HCT116 (cell line): ENCODE data around the gene CACNA2D3. TPM values are rescaled to one million over a fixed set of nuclear protein-coding genes. Genes with fewer than 3 reads are reported as not detected.

Experiments used
- ATAC-seq: fragments of 200-7000 bp; cut with Tn5 transposase; 2 replicates; pipeline ENCODE4 v1.9.1; 2020; ENCODE audit warnings: mild to moderate bottlenecking, moderate library complexity
- BruUV-seq: library from RNA; stranded (reverse); fragments of 400-500 nt; replicated peaks from 2 replicates; lab custom pipeline; 2021; lab: Mats Ljungman, UMichigan
- CTCF ChIA-PET: fragments of 300-600 bp; sonication (Branson Sonifier 250); formaldehyde crosslinking; loops from one replicate; lab custom pipeline; 2021; ENCODE audit warnings: antibody characterized with exemption; lab: Charles Lee
- POLR2A ChIA-PET: fragments of 300-600, 350-600 bp; sonication (Branson Sonifier 250); formaldehyde crosslinking; loops from one replicate; lab custom pipeline; 2021; ENCODE audit warnings: antibody characterized with exemption; lab: Charles Lee
- RAD21 ChIA-PET, 2 experiments: fragments of 300-600 bp; sonication (Branson Sonifier 250); formaldehyde crosslinking; loops; one replicate each; lab custom pipeline; 2023; ENCODE audit warnings: low total read pairs in 2 of 2; ENCODE audit not compliant: uncharacterized antibody in 2 of 2, unreplicated experiment in 2 of 2, low non-redundant PET in 1 of 2; lab: Charles Lee
- DNase-seq: peaks from one replicate; pipeline ENCODE4 v3.0.0-alpha.2; 2010; ENCODE audit warnings: low read depth, low spot score
- H2AFZ ChIP-seq: fragments of 200-600 bp; shearing (Covaris generic), sonication (generic); 2 replicates; pipeline ENCODE4 v1.6.1; 2017; ENCODE audit warnings: low read depth, mixed run types, mixed read lengths, antibody characterized with exemption, low read length; ENCODE audit not compliant: poor library complexity, severe bottlenecking
- H3K27ac ChIP-seq: 2 replicates; pipeline ENCODE4 v1.5.1; 2012; ENCODE audit warnings: low read depth, low read length
- H3K27me3 ChIP-seq: fragments of 200-600 bp; sonication (generic); 2 replicates; pipeline ENCODE4 v1.6.1; 2016; ENCODE audit warnings: mixed run types, low read length, mixed read lengths; ENCODE audit not compliant: insufficient read depth
- H3K36me3 ChIP-seq, 2 experiments: fragments of 200-500 bp in 1 of 2; fragments of 200-600 bp in 1 of 2; sonication (Bioruptor generic) in 1 of 2; sonication (generic) in 1 of 2; 2 replicates each; pipeline versions ENCODE4 v1.5.1 to v1.6.1; 2014 to 2016; ENCODE audit warnings: low read length in 2 of 2, inconsistent platforms in 1 of 2, mixed read lengths in 1 of 2, mixed run types in 1 of 2; ENCODE audit not compliant: insufficient read depth in 2 of 2, control insufficient read depth in 1 of 2
- H3K4me1 ChIP-seq, 2 experiments: fragments of 200-600 bp in 1 of 2; sonication (generic) in 1 of 2; 2 replicates each; pipeline versions ENCODE4 v1.5.1 to v1.6.1; 2012 to 2017; ENCODE audit warnings: low read length in 2 of 2, inconsistent platforms in 1 of 2, mild to moderate bottlenecking in 1 of 2, mixed read lengths in 1 of 2, mixed run types in 1 of 2, moderate library complexity in 1 of 2; ENCODE audit not compliant: insufficient read depth in 2 of 2, control insufficient read depth in 1 of 2
- H3K4me2 ChIP-seq: fragments of 200-600 bp; sonication (generic); 2 replicates; pipeline ENCODE4 v1.6.1; 2017; ENCODE audit warnings: mixed run types, low read length, mixed read lengths
- H3K4me3 ChIP-seq, 2 experiments: fragments of 200-600 bp in 1 of 2; sonication (generic) in 1 of 2; replicated peaks in 1 of 2; 2 replicates each; pipeline ENCODE4 v1.5.1; 2011 to 2016; ENCODE audit warnings: low read length in 2 of 2, control low read depth in 1 of 2, low read depth in 1 of 2, mild to moderate bottlenecking in 1 of 2, mixed read lengths in 1 of 2, mixed run types in 1 of 2
- H3K79me2 ChIP-seq: fragments of 200-600 bp; sonication (generic); 2 replicates; pipeline ENCODE4 v1.6.1; 2017; ENCODE audit warnings: mild to moderate bottlenecking, mixed run types, low read length, moderate library complexity, mixed read lengths; ENCODE audit not compliant: insufficient read depth
- H3K9ac ChIP-seq: fragments of 200-600 bp; sonication (generic); 2 replicates; pipeline ENCODE4 v1.6.1; 2016; ENCODE audit warnings: low read length, mixed read lengths
- H3K9me2 ChIP-seq: fragments of 200-600 bp; sonication (generic), shearing (Covaris generic); 2 replicates; pipeline ENCODE4 v1.6.1; 2017; ENCODE audit warnings: mixed run types, mild to moderate bottlenecking, moderate library complexity; ENCODE audit not compliant: insufficient read depth
- H3K9me3 ChIP-seq, 2 experiments: fragments of 200-500 bp in 1 of 2; fragments of 200-600 bp in 1 of 2; sonication (Bioruptor generic) in 1 of 2; sonication (generic) in 1 of 2; 2 replicates each; pipeline ENCODE4 v1.6.1; 2014 to 2017; ENCODE audit warnings: low read length in 2 of 2, mixed read lengths in 2 of 2, inconsistent platforms in 1 of 2, low read depth in 1 of 2, mild to moderate bottlenecking in 1 of 2, mixed run types in 1 of 2, moderate library complexity in 1 of 2; ENCODE audit not compliant: control insufficient read depth in 1 of 2, insufficient read depth in 1 of 2
- H4K20me1 ChIP-seq: fragments of 200-600 bp; sonication (generic), shearing (Covaris generic); 2 replicates; pipeline ENCODE4 v1.6.1; 2017; ENCODE audit warnings: mixed run types, mild to moderate bottlenecking, moderate library complexity; ENCODE audit not compliant: insufficient read depth
- CBX3 ChIP-seq: IDR thresholded peaks from 2 replicates; pipeline ENCODE4 v1.6.1; 2012; ENCODE audit warnings: low read depth
- CEBPB ChIP-seq: IDR thresholded peaks from 2 replicates; pipeline ENCODE4 v1.6.1; 2012; ENCODE audit warnings: low read depth
- CTCF ChIP-seq, 3 experiments: fragments of 200-600 bp in 1 of 3; sonication (generic) in 1 of 3; IDR thresholded peaks in 2 of 3; conservative IDR thresholded peaks in 1 of 3; 2 replicates each; pipeline ENCODE4 v1.5.1; 2012 to 2017; ENCODE audit warnings: low read depth in 2 of 3, low read length in 2 of 3, antibody characterized with exemption in 1 of 3, borderline replicate concordance in 1 of 3, control low read depth in 1 of 3, mild to moderate bottlenecking in 1 of 3, mixed read lengths in 1 of 3, mixed run types in 1 of 3, moderate library complexity in 1 of 3; ENCODE audit not compliant: insufficient read depth in 1 of 3
- EGR1 ChIP-seq: IDR thresholded peaks from 2 replicates; pipeline ENCODE4 v1.6.1; 2012; ENCODE audit warnings: low read depth
- ELF1 ChIP-seq: IDR thresholded peaks from 2 replicates; pipeline ENCODE4 v1.6.1; 2012; ENCODE audit warnings: low read depth, borderline replicate concordance
- EZH2 ChIP-seq: fragments of 200-600 bp; sonication (generic); IDR thresholded peaks from 2 replicates; pipeline ENCODE4 v1.6.1; 2017; ENCODE audit warnings: antibody characterized with exemption, mixed run types
- JUND ChIP-seq: IDR thresholded peaks from 2 replicates; pipeline ENCODE4 v1.6.1; 2012
- POLR2AphosphoS5 ChIP-seq: IDR thresholded peaks from 2 replicates; pipeline ENCODE4 v1.6.1; 2011; ENCODE audit warnings: mild to moderate bottlenecking, low read depth, low read length, moderate library complexity
- RAD21 ChIP-seq: IDR thresholded peaks from 2 replicates; pipeline ENCODE4 v1.6.1; 2012; ENCODE audit warnings: low read depth, mild to moderate bottlenecking
- REST ChIP-seq: IDR thresholded peaks from 2 replicates; pipeline ENCODE4 v1.6.1; 2012; ENCODE audit warnings: low read depth
- SIN3A ChIP-seq: IDR thresholded peaks from 2 replicates; pipeline ENCODE4 v1.6.1; 2012; ENCODE audit warnings: low read depth
- SP1 ChIP-seq: IDR thresholded peaks from 2 replicates; pipeline ENCODE4 v1.6.1; 2012; ENCODE audit warnings: low read depth
- TCF7L2 ChIP-seq: IDR thresholded peaks from 2 replicates; pipeline ENCODE4 v1.7.0; 2011; ENCODE audit warnings: borderline replicate concordance, inconsistent platforms; ENCODE audit not compliant: insufficient read depth, insufficient read length; ENCODE audit errors: extremely low read depth
- YY1 ChIP-seq: IDR thresholded peaks from 2 replicates; pipeline ENCODE4 v1.6.1; 2011; ENCODE audit warnings: low read length, low read depth, moderate library complexity, mild to moderate bottlenecking; ENCODE audit not compliant: insufficient replicate concordance; ENCODE audit errors: extremely low read depth
- ZBTB33 ChIP-seq: IDR thresholded peaks from 2 replicates; pipeline ENCODE4 v1.6.1; 2011; ENCODE audit warnings: mild to moderate bottlenecking, low read length, moderate library complexity; ENCODE audit not compliant: insufficient replicate concordance; ENCODE audit errors: extremely low read depth
- ZNF274 ChIP-seq: fragments of 200-500 bp; sonication (Bioruptor generic); IDR thresholded peaks from 2 replicates; pipeline ENCODE4 v1.6.1; 2014; ENCODE audit warnings: mild to moderate bottlenecking, low read depth, low read length, inconsistent platforms
- intact Hi-C: fragments of 100-400 bp; cut with micrococcal nuclease; formaldehyde crosslinking; loops from 2 replicates; pipeline ENCODE4 v1.10.0; 2022
- total RNA-seq: library from RNA; stranded (reverse); gene quantifications from one replicate; pipeline ENCODE4 v1.2.1, GENCODE V29; 2021; ENCODE audit not compliant: unreplicated experiment

The CACNA2D3 gene
- total RNA-seq, 1 experiment from 2014 or later, result 0.20 TPM

GRCh38 chr3:54086652-54087405 lies 35.5 kb upstream of the CACNA2D3 start:
- H3K4me1 ChIP-seq, result no peaks in the 10 kb centered on the region
- H3K9me3 ChIP-seq, result no peaks in the 10 kb centered on the region
- ATAC-seq, result no peak
- no peak overlapping the region for H3K27ac ChIP-seq
- no TSS peak for BruUV-seq
- no peaks in the 10 kb centered on the region for H4K20me1 ChIP-seq
- H3K4me3 ChIP-seq, result no peak overlapping the region
- H3K27me3 ChIP-seq, result peaks cover 24% of the 10 kb centered on the region; the same call in 1 of the 2 replicates
- no peak overlapping the region for H2AFZ ChIP-seq
- H3K4me2 ChIP-seq, result no peak overlapping the region
- RAD21 ChIA-PET, result no interaction called here
- TF ChIP-seq CEBPB, result no peak
- TF ChIP-seq POLR2AphosphoS5, result no peak
- no peak for TF ChIP-seq JUND
- no peak for TF ChIP-seq EGR1
- no peak for TF ChIP-seq RAD21
- no peak for TF ChIP-seq YY1
- TF ChIP-seq SIN3A, result no peak
- TF ChIP-seq ELF1, result no peak
- no peak for TF ChIP-seq REST
- TF ChIP-seq EZH2, result no peak
- no peak for TF ChIP-seq ZBTB33
- no peak for TF ChIP-seq CTCF (IDR thresholded peaks at IDR 0.05 in 2 of 3, conservative IDR thresholded peaks at IDR 0.05 in 1 of 3; ENCODE audit: borderline replicate concordance in 1 of 3, insufficient read depth in 1 of 3, low read depth in 2 of 3, low read length in 2 of 3)
- no peak for TF ChIP-seq ZNF274
- TF ChIP-seq SP1, result no peak
- no peak for TF ChIP-seq CBX3
- no peak for TF ChIP-seq TCF7L2
- no peak for DNase-seq
- no peaks in the 10 kb centered on the region for H3K9me2 ChIP-seq
- no peaks in the 10 kb centered on the region for H3K79me2 ChIP-seq
- intact Hi-C loops, result no loop called here
- POLR2A ChIA-PET, result no interaction called here
- H3K9ac ChIP-seq, result no peak overlapping the region
- CTCF ChIA-PET, result no interaction called here
- no peaks in the 10 kb centered on the region for H3K36me3 ChIP-seq
